Naive thymus-derived CD4-positive, alpha-beta T cell (primary cell): ENCODE results near the gene MT3. TPM values are rescaled to one million over a fixed set of nuclear protein-coding genes. Genes with fewer than 3 reads are reported as not detected.
"Not testable (repeated sequence)": the region's sequence is repeated elsewhere in the genome, so short reads cannot be mapped to it uniquely, and the experiment has no call there.

Experiments used
- ATAC-seq: fragments of 150-1000 bp; cut with Tn5 transposase; 2 replicates; pipeline ENCODE4 v1.10.0; 2021; ENCODE audit warnings: mild to moderate bottlenecking, moderate library complexity
- CTCF ChIA-PET: fragments of 350-600 bp; sonication (Branson Sonifier 250); formaldehyde crosslinking; loops from one replicate; lab custom pipeline; 2021; ENCODE audit warnings: antibody characterized with exemption; lab: Charles Lee
- POLR2A ChIA-PET: fragments of 350-600 bp; sonication (Branson Sonifier 250); formaldehyde crosslinking; loops from one replicate; lab custom pipeline; 2021; ENCODE audit warnings: antibody characterized with exemption, inconsistent platforms; lab: Charles Lee
- DNase-seq, 9 donors: peaks; one replicate each; pipeline versions ENCODE4 v3.0.0 to v3.0.0-alpha.2; 2020 to 2022; ENCODE audit warnings: mixed read lengths in 1 of 9
- H3K27ac ChIP-seq: one replicate; pipeline ENCODE4 v1.7.0; 2013; ENCODE audit warnings: mild to moderate bottlenecking, low read depth, low read length, moderate library complexity
- H3K27me3 ChIP-seq, 2 donors: one replicate each; pipeline ENCODE4 v1.7.0; 2013; ENCODE audit warnings: low read length in 2 of 2, mild to moderate bottlenecking in 2 of 2, moderate library complexity in 2 of 2; ENCODE audit not compliant: control insufficient read depth in 2 of 2, insufficient read depth in 2 of 2
- H3K36me3 ChIP-seq, 3 experiments: 1 replicate in 2 of 3; 2 replicates in 1 of 3; pipeline ENCODE4 v1.7.0; 2013; ENCODE audit warnings: low read length in 3 of 3, mild to moderate bottlenecking in 3 of 3, moderate library complexity in 1 of 3; ENCODE audit not compliant: insufficient read depth in 3 of 3, control insufficient read depth in 2 of 3
- H3K4me1 ChIP-seq, 2 donors: one replicate each; pipeline ENCODE4 v1.7.0; 2013; ENCODE audit warnings: low read length in 2 of 2, mild to moderate bottlenecking in 2 of 2, moderate library complexity in 1 of 2; ENCODE audit not compliant: control insufficient read depth in 2 of 2, insufficient read depth in 2 of 2
- H3K4me3 ChIP-seq: 2 replicates; pipeline ENCODE4 v1.7.0; 2013; ENCODE audit warnings: mild to moderate bottlenecking, low read length
- H3K9me3 ChIP-seq, 3 experiments: 1 replicate in 2 of 3; 2 replicates in 1 of 3; pipeline ENCODE4 v1.7.0; 2013; ENCODE audit warnings: low read length in 3 of 3; ENCODE audit not compliant: control insufficient read depth in 2 of 3
- H3K27ac Mint-ChIP-seq, 9 donors: one replicate each; pipeline ENCODE4 v1.8.0; 2020 to 2022; ENCODE audit warnings: mixed read lengths in 9 of 9, mild to moderate bottlenecking in 8 of 9, moderate library complexity in 5 of 9, inconsistent platforms in 2 of 9
- H3K27me3 Mint-ChIP-seq, 5 donors: one replicate each; pipeline ENCODE4 v1.8.0; 2021 to 2022; ENCODE audit warnings: mixed read lengths in 5 of 5, mild to moderate bottlenecking in 1 of 5
- H3K36me3 Mint-ChIP-seq, 5 donors: one replicate each; pipeline ENCODE4 v1.8.0; 2020 to 2022; ENCODE audit warnings: mixed read lengths in 5 of 5, mild to moderate bottlenecking in 3 of 5, inconsistent platforms in 1 of 5
- H3K4me1 Mint-ChIP-seq, 7 donors: one replicate each; pipeline ENCODE4 v1.8.0; 2020 to 2022; ENCODE audit warnings: mixed read lengths in 7 of 7, mild to moderate bottlenecking in 3 of 7, inconsistent platforms in 1 of 7
- H3K4me3 Mint-ChIP-seq, 10 donors: one replicate each; pipeline ENCODE4 v1.8.0; 2020 to 2022; ENCODE audit warnings: mild to moderate bottlenecking in 10 of 10, mixed read lengths in 10 of 10, moderate library complexity in 6 of 10, inconsistent platforms in 2 of 10
- H3K9me3 Mint-ChIP-seq, 11 donors: one replicate each; pipeline ENCODE4 v1.8.0; 2020 to 2022; ENCODE audit warnings: mixed read lengths in 11 of 11, mild to moderate bottlenecking in 4 of 11, inconsistent platforms in 1 of 11, moderate library complexity in 1 of 11
- intact Hi-C, 2 donors: fragments of 100-400 bp; cut with micrococcal nuclease; formaldehyde crosslinking; loops; one replicate each; pipeline ENCODE4 v1.15.1; 2023
- polyA plus RNA-seq, 2 donors: library from polyadenylated mRNA; unstranded; fragments of 300-500 nt; fragmentation: Illumina TruSeq; gene quantifications; one replicate each; pipeline ENCODE4 v1.2.3, GENCODE V29; 2021
- total RNA-seq, 6 experiments: library from RNA in 5 of 6; stranded (reverse) in 5 of 6; gene quantifications; 1 replicate in 5 of 6; 2 replicates in 1 of 6; pipeline ENCODE4 v1.2.3 and lab custom pipeline; 2021 to 2026

The MT3 gene
- total and polyA plus RNA-seq, 7 experiments from 2014 or later = 0.76 to 4.5 (median 3.8) TPM; not detected in 2

GRCh38 chr16:56576585-56577299 lies 12.6 kb upstream of the MT3 start:
- CTCF ChIA-PET = interaction anchor here (0.6 to 5.7 kb wide), 25 partner anchors 8 to 875 kb away, joined by 3 to 86 read pairs (median 4); partner anchors contain the start of gene MT1X

DNA sequence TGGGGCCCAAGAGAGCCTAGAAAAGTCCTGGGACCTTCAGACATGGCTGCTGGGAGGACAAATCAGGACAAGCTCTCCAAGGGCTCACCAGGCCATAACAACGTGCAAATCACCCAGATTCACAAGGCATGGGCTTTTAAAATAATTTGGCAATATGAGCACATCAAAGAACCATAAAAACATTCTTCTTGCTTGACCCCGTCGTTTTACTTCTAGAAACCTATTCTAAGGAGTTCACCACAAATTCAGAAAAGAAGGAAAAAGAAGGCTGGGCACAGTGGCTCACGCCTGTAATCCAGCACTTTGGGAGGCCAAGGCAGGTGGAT lies 12.1 kb upstream of the MT3 start:
- peaks cover 0 to 9% (median 8%) of the 10 kb centered on the region in 7 donors for H3K4me1 Mint-ChIP-seq
- no peak overlapping the region for H3K4me3 ChIP-seq
- intact Hi-C loops = loop anchor here (1.0 to 5.0 kb wide), 12 partner anchors 23 to 374 kb away; partner anchors contain the start of genes MT1E (in 1 of the 2), MT1X (in 1 of the 2) and MT2A (in 1 of the 2)
- H3K27ac Mint-ChIP-seq = peak overlapping the region; percentile 53 to 89 (median 76)
- H3K27me3 ChIP-seq = no peaks in the 10 kb centered on the region
- ChIA-PET POLR2A (interaction anchor here (1.1 to 2.8 kb wide), 5 partner anchors 30 to 131 kb away, joined by 3 to 17 read pairs (median 10); partner anchors contain the start of gene MT2A), CTCF (interaction anchor here (0.5 to 5.7 kb wide), 19 partner anchors 8 to 875 kb away, joined by 3 to 86 read pairs (median 4); partner anchors contain the start of gene MT1X)
- peaks cover 0 to 11% (median 0%) of the 10 kb centered on the region in 11 donors for H3K9me3 Mint-ChIP-seq
- no peaks in the 10 kb centered on the region for H3K9me3 ChIP-seq
- no peaks in the 10 kb centered on the region for H3K36me3 ChIP-seq
- peaks cover 3 to 8% of the 10 kb centered on the region in 2 donors for H3K4me1 ChIP-seq
- no peak overlapping the region for H3K27ac ChIP-seq
- ATAC-seq (no peak), DNase-seq (no peak)
- H3K27me3 Mint-ChIP-seq = peaks cover 0 to 23% (median 0%) of the 10 kb centered on the region in 5 donors
- H3K4me3 Mint-ChIP-seq = no peak overlapping the region
- H3K36me3 Mint-ChIP-seq = no peaks in the 10 kb centered on the region

More at GRCh38 chr16:56576585-56577299, 12.6 kb upstream of the MT3 start:
- no peak overlapping the region for H3K4me3 Mint-ChIP-seq
- no peak overlapping the region for H3K4me3 ChIP-seq
- DNase-seq = peak; percentile 81 to 92 (median 88)
- peak overlapping the region; percentile 53 to 89 (median 76) for H3K27ac Mint-ChIP-seq
- peaks cover 0 to 11% (median 0%) of the 10 kb centered on the region in 11 donors for H3K9me3 Mint-ChIP-seq
- POLR2A ChIA-PET = interaction anchor here (1.1 to 2.8 kb wide), 5 partner anchors 29 to 131 kb away, joined by 3 to 17 read pairs (median 10); partner anchors contain the start of gene MT2A
- H3K4me1 Mint-ChIP-seq = peaks cover 0 to 9% (median 8%) of the 10 kb centered on the region in 7 donors
- peaks cover 0 to 19% (median 0%) of the 10 kb centered on the region in 5 donors for H3K27me3 Mint-ChIP-seq
- no peaks in the 10 kb centered on the region for H3K36me3 Mint-ChIP-seq
- peaks cover 3 to 8% of the 10 kb centered on the region in 2 donors for H3K4me1 ChIP-seq
- no peaks in the 10 kb centered on the region for H3K9me3 ChIP-seq
- intact Hi-C loops = loop anchor here (1.0 to 5.0 kb wide), 12 partner anchors 24 to 375 kb away; partner anchors contain the start of genes MT1E (in 1 of the 2), MT1X (in 1 of the 2) and MT2A (in 1 of the 2)
- H3K36me3 ChIP-seq = no peaks in the 10 kb centered on the region
- ATAC-seq = peak; percentile 100
- no peak overlapping the region for H3K27ac ChIP-seq
- no peaks in the 10 kb centered on the region for H3K27me3 ChIP-seq

DNA sequence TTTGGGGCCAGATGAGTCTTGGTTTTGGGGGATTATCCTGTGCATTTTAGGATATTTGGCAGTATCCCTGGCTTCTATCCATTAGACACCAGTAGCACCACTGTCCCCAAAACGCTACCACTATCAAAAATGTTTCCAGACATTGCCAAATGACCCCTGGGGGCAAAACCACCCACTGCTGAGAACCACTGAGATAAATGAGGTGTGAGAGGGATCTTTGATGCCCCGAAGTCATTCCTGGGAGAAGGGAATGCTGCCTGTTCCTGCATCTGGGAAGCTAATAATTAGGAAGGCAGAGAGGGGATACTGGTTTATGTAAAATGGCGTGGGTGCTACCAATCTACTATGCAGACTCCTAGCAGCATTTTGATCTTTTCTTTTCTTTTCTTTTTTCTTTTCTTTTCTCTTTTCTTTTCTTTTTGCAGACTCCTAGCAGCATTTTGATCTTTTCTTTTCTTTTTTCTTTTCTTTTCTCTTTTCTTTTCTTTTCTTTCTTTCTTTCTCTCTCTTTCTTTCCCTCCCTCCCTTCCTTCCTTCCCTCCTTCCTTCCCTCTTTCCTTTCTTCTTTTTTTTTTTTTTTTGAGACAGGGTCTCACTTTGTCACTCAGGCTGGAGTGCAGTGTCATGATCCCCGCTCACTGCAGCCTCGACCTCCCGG lies 8.8 kb upstream of the MT3 start:
- no peak overlapping the region for H3K4me3 Mint-ChIP-seq
- no peaks in the 10 kb centered on the region for H3K9me3 Mint-ChIP-seq
- no peak for DNase-seq
- intact Hi-C loops = no loop called here
- H3K4me3 ChIP-seq = no peak overlapping the region
- H3K36me3 ChIP-seq = no peaks in the 10 kb centered on the region
- CTCF ChIA-PET = interaction anchor here (1.1 kb wide), 1 partner anchor 120 kb away, joined by 3 read pairs; no protein-coding TSS in a partner anchor
- H3K27ac Mint-ChIP-seq = no peak overlapping the region
- POLR2A ChIA-PET = no interaction called here
- H3K9me3 ChIP-seq = no peaks in the 10 kb centered on the region
- ATAC-seq = no peak
- no peaks in the 10 kb centered on the region for H3K36me3 Mint-ChIP-seq
- H3K4me1 Mint-ChIP-seq = peaks cover 0 to 9% (median 8%) of the 10 kb centered on the region in 7 donors
- no peaks in the 10 kb centered on the region for H3K27me3 ChIP-seq
- H3K27me3 Mint-ChIP-seq = peaks cover 0 to 39% (median 0%) of the 10 kb centered on the region in 5 donors
- peaks cover 3 to 8% of the 10 kb centered on the region in 2 donors for H3K4me1 ChIP-seq
- H3K27ac ChIP-seq = no peak overlapping the region

DNA sequence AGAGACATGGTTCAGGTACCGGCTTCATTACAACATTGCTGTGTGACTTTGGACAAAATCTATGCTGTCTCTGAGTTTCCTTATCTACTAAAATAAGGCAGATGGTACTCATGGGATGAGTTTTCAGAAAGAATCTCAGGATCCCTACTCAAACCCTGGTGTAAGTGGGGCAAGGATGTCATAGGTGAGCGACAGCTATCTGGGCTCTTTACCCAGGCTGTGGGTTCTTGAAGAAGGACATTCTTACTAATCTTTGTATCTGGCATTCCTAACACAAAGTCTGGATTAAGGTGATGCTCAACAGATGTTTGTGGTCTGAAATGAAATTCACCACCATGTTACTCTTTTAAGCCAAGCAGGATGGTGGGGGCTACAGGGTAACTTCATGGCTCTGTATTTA lies 6.4 kb upstream of the MT3 start:
- peaks cover 0 to 50% (median 6%) of the 10 kb centered on the region in 5 donors for H3K27me3 Mint-ChIP-seq
- H3K27me3 ChIP-seq, H3K27ac Mint-ChIP-seq, H3K4me3 Mint-ChIP-seq, intact Hi-C loops, H3K4me1 Mint-ChIP-seq, H3K4me1 ChIP-seq, H3K9me3 Mint-ChIP-seq, ATAC-seq, CTCF ChIA-PET, H3K27ac ChIP-seq, H3K36me3 ChIP-seq, H3K4me3 ChIP-seq, H3K9me3 ChIP-seq, DNase-seq, H3K36me3 Mint-ChIP-seq: not testable (repeated sequence)
- POLR2A ChIA-PET = interaction anchor here (1.5 kb wide), 1 partner anchor 119 kb away, joined by 5 read pairs; no protein-coding TSS in a partner anchor

GRCh38 chr16:56583351-56584168 lies 5.8 kb upstream of the MT3 start:
- Mint-ChIP-seq H3K27me3 (peaks cover under 1 to 56% (median 6%) of the 10 kb centered on the region in 5 donors), H3K9me3 (no peaks in the 10 kb centered on the region), H3K27ac (peak overlapping the region in 2 of 9 donors; percentile 18 to 23), H3K36me3 (no peaks in the 10 kb centered on the region), H3K4me3 (no peak overlapping the region), H3K4me1 (peaks cover 0 to 4% (median 0%) of the 10 kb centered on the region in 7 donors)
- POLR2A ChIA-PET = interaction anchor here (1.5 kb wide), 1 partner anchor 118 kb away, joined by 5 read pairs; no protein-coding TSS in a partner anchor
- ATAC-seq = no peak
- no peaks in the 10 kb centered on the region for H3K9me3 ChIP-seq
- H3K27ac ChIP-seq = no peak overlapping the region
- H3K36me3 ChIP-seq = no peaks in the 10 kb centered on the region
- no peak for DNase-seq
- intact Hi-C loops = no loop called here
- no peaks in the 10 kb centered on the region for H3K4me1 ChIP-seq
- no peak overlapping the region for H3K4me3 ChIP-seq
- H3K27me3 ChIP-seq = no peaks in the 10 kb centered on the region
- CTCF ChIA-PET = interaction anchor here (0.9 kb wide), 1 partner anchor 118 kb away, joined by 3 read pairs; no protein-coding TSS in a partner anchor

GRCh38 chr16:56584276-56584675 lies 5.1 kb upstream of the MT3 start:
- intact Hi-C loops = no loop called here
- no peaks in the 10 kb centered on the region for H3K36me3 ChIP-seq
- H3K27ac ChIP-seq = no peak overlapping the region
- Mint-ChIP-seq H3K4me1 (peaks cover 0 to 8% (median 4%) of the 10 kb centered on the region in 7 donors), H3K9me3 (no peaks in the 10 kb centered on the region), H3K36me3 (no peaks in the 10 kb centered on the region), H3K27ac (no peak overlapping the region), H3K4me3 (no peak overlapping the region), H3K27me3 (peaks cover 5 to 61% (median 10%) of the 10 kb centered on the region in 5 donors)
- ChIA-PET CTCF (interaction anchor here (0.9 kb wide), 1 partner anchor 118 kb away, joined by 3 read pairs; no protein-coding TSS in a partner anchor), POLR2A (no interaction called here)
- no peak for ATAC-seq
- H3K4me3 ChIP-seq = no peak overlapping the region
- H3K27me3 ChIP-seq = no peaks in the 10 kb centered on the region
- H3K9me3 ChIP-seq = no peaks in the 10 kb centered on the region
- DNase-seq = no peak
- no peaks in the 10 kb centered on the region for H3K4me1 ChIP-seq
